ENCODE data around the gene MINDY1.

Gene MINDY1

DNA sequence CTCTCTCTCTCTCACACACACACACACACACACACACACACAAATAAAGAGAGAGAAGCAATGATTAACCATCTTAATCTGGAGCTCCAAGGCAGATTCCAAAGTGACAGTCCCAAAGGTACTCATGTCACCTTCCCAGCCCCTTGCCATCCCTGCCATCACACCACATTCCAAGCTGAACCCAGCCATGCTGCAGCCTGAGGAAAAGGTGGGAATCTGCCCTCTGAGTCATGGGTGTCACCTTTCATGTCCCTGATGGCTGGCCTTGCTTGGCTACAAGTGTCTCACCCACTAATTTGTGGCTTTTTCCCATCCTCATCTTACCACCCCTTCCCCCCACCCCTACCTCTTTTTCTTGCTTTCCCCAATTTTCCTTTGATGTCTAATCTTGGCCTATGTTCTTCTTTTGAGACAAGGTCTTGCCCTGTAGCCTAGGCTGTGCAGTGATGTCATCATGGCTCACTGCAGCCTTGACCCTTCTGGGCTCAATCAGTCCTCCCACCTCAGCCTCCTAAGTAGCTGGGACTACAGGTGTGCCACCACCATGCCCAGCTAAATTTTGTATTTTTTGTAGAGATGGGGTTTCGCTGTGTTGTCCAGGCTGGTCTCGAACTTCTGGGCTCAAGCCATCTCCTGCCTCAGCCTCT lies 21.4 kb downstream of the MINDY1 start:
- DNase-seq (ENCODE audit: insufficient read length, low spot score), result no peak
- no peak for FAIRE-seq
- no peak for TF ChIP-seq POLR2A (IDR thresholded peaks at IDR 0.05; ENCODE audit: low read depth, low read length)

DNA sequence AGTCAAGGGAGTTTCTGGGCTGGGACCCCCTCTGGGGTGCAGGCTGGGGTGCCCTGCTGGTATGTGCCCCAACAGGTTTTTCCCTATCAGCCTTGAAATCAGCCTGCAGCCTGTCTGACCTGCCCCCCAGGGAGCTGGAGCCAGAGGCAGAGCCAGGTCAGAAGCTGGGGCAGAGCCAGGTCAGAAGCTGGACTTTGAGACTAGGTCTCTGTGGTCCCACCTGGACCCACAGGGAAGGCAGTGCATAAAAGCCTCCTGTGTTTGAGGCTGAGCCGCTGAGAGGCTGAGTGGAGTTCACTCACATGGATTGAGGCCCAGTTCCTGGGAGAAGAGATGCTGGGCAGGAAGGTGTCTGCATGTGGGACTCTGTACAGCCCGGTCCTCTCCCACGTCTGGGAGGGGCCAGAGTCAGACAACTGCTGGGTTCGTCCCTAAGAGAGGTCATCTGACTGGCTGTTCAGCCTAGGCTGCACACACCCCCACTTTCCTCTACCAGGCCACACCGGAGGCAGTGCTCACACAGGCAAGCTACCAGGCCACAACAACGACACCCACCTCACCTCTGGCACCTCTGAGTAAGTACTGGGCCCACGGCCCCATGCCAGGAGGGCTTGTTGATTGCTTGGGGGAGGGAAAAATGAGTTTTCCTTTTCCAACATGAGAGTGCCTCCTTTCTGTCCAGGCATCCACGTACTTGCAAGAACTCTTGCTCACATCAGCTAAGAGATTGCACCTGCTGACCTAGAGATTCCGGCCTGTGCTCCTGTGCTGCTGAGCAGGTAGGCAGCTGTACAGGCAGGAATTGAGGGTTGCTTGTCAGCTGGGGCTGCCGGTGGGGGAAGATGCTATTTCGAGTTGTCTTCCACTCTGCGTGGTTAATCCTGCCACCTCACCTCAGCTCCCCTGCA lies 24.6 kb downstream of the MINDY1 start, which contains the start of gene ANXA9:
TSS of gene ANXA9 (plus strand) at position 488 of the 908 bp plus-strand sequence. CDS start 814 bp downstream, outside the sequence.
- TF ChIP-seq POLR2A (IDR thresholded peaks at IDR 0.05; ENCODE audit: low read depth, low read length), result no peak
- FAIRE-seq, result no peak
- DNase-seq (ENCODE audit: insufficient read length, low spot score), result peak; percentile 91

DNA sequence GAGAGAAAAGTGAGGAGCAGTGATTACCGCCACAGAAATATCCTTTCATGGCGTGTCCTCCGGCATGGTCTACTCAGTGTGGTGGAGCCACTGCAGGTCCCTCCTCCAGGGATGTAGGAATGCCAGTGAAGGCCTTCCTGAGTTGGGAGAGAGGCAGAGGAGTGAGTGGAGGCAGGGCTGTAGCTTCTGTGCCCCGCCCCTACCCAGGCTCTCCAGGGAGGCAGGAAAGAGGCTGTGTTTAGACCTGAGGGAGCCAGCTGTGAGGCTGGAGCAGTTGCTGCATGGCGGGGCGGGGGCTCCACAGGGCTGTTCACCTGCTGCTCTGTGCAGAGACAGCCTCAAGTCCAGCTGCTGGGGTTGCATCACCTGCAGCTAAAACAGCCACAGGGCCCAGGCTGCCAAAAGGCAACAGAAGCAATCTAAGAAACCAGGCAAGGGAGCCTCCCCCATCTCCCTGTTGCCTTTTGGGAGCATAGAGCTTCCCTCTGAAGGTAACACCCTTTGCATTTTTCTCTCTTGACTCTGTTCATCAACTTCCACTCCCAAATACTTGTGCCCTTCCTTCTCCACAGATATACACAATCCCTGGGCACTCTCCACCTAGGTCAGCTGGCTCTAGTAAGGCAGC lies 25.4 kb downstream of the MINDY1 start:
- FAIRE-seq (no peak), DNase-seq (ENCODE audit: insufficient read length, low spot score) (peak; percentile 90)
- 0 out of 2 replicates have a peak, but pooled peaks have one; percentile 13 for TF ChIP-seq POLR2A (IDR thresholded peaks at IDR 0.05; ENCODE audit: low read depth, low read length)

DNA sequence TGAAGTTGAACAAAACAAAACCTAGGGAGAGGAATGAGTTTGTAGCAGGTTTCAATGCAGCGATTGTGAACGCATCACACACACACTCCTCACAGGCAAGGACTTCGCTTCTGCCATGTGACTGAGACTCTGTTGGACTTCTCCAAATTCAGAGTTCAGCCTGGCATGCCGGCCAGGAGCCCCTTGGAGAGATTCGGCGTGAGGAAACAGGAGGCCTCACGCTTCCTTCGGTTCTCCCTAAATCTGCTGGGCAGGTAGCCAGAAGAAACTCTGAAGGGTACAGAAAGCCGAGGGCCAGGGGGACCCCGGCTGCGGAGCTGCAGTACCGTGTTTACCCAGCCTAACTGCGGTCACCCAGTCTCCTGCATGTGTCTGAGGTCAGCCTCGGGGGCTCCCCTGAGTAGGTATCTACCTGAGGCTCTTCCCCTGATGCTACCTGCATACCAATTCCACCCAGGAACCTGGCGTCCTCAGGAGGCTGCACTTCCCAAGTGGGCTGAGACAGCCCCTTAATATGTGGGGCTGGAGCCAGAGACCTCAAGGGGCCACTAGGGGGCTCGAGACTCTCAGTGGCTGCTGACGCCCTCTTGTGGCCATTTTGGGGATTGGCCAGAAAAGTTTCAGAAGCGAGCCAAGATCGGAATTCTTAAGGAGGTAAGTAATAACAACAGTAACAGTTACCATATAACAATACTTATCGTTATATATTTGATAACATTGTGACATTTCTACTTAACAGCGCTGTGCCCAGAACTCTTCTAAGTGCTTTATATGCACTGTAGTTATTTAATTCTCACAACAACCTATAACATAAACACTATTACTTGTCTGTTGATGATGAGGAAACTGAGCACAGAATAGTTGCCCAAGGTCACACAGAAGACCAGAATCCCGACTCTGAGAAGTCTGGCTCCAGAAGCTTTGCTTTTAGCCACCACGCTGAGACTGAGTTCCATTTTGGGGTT lies 27.3 kb downstream of the MINDY1 start:
- no peak for TF ChIP-seq POLR2A (IDR thresholded peaks at IDR 0.05; ENCODE audit: low read depth, low read length)
- DNase-seq (ENCODE audit: insufficient read length, low spot score), result peak; percentile 94
- no peak for FAIRE-seq

DNA sequence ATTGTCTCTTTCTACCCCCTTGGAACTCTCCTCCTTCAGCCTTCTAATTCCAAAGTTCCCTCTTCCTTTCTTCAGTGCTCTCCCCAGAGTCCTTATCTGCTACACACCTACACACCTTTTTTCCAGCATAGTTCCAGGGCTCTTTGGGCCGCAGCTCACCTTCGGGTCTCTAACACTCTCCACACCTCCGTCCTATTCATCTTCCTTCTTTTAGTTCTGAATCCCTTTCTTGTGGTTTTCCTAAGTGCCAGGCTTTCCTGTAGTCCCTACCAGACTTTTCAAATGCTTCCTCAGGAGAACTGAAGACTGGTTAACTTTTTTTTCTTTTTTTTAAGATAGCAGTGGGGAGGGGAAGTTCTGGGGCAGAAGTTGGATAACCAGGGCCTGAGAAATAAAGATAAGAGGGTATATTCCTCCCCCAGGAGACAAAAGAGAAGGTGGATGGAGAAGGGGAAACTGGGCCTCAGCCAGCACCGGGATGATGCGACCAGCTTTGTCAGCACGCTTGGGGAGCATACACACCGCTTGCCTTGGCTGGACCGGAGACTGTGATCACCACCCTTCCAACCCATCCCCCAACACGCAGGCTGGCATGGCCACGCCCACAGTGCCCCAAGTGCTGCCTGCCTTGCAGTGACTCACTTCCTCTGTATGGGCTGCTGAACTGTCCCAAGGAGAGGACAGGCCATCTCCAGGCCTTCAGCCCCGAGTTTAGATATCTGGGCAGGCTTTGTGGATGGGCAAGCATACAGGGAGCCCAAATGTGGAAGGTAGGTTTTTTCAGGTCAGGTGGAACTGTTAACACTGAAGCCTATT lies 29.6 kb downstream of the MINDY1 start:
- FAIRE-seq (no peak), DNase-seq (ENCODE audit: insufficient read length, low spot score) (peak; percentile 100)
- peak; percentile 92 for TF ChIP-seq POLR2A (IDR thresholded peaks at IDR 0.05; ENCODE audit: low read depth, low read length)

DNA sequence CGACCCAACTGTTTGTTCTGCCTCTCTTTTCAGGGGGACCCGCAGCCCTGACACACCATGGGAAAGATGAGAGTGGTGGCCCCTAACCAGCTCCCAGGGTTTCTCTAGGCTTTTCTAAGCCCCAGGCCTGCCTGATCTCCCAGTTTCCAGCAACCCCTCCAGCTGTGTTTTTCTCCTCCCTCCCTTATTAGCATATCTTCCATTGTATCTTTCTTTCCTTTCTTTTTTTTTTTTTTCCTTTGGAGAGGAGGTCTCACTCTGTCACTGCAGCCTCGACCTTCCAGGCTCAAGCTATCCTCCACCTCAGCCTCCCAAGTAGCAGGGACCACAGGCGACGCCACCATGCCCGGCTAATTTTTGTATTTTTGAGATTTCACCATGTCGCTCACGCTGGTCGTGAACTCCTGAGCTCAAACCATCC lies 30.3 kb downstream of the MINDY1 start:
- DNase-seq (ENCODE audit: insufficient read length, low spot score) (no peak), FAIRE-seq (no peak)
- no peak for TF ChIP-seq POLR2A (IDR thresholded peaks at IDR 0.05; ENCODE audit: low read depth, low read length)

DNA sequence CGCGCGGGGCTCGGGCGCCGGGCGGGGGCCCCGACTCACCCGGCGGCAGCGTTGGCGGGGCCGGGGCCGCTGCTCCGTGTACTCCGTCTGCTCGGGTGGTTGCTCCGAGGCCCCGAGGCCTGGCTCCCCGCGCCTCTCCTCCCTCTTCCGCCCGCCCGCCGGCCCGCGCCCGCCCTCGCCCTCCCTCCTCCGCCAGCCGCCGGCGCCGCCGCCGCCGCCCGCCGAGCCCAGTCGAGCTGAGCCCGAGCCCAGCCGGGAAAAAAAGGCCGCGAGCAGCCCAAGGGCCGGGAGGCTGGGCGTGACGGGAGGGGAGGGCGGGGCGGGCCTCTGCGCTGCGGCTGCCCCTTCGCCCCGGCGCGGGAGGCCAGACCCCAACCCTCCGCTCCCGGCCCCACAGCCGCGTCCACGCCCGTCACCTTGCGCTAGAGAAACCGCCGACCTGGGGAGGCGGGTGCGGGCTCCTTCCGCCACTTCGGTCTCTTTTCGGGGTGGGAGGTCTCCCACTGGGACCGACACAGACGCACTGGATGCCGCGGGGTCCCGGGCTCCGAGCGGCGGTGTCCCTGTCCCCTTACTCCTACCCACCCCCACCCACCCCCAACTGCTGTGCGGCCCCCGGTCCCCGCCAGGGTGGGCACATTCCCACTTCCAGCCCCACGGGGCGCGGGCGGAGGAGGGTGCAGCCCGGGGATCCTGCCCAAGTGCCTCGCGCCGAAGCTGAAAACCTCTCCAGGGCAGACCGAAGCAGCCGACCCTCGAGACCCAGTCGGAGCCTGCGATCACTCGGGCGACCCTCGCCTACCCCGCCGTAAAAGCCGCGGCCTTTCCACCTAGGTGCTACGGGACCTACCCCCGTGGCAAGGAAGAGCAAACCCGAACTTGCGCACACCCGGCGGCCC lies 31.9 kb downstream of the MINDY1 start, which contains the start of gene CERS2:
TSS of gene CERS2 (minus strand) at position 256 of the 899 bp plus-strand sequence. CDS start 5,745 bp downstream, outside the sequence.
- peak; percentile 90 for DNase-seq (ENCODE audit: insufficient read length, low spot score)
- no peak for FAIRE-seq
- peak; percentile 75 for TF ChIP-seq POLR2A (IDR thresholded peaks at IDR 0.05; ENCODE audit: low read depth, low read length)

DNA sequence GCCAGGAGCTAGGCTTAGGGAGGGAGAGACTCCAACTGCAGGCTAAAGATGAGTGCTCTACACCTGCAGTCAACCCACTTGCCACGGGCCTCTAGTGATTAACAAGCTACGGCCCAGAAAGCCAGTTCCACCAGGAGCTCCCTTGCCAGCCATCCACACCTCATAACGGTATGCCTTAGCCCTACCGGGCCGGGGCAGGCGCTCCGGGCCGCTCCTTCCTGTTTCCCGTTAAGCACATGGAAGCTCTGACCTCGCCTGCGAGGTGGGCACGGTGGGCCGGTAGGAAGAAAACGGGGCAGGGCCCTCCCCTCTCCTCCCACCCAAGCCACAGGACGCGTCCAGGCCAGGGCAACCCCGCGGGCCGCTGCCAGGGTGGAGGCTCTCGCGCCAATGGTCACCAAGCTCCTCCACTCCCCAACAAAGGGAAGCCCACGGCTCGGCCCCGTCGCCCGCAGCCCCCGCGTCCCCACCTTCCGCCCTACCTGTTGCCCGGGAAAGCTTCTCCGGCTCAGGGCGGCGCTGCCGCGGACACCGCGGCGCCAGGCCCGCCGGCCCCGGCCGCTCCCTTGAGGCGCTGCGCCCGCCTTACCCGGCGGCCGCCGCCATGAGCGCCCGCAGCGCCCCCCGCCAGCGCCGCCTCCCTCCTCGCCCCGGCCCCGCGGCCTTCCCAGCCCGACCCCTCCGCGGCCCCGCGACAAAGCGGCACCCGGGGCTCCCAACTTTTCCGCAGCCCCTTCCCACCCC lies 32.7 kb downstream of the MINDY1 start:
- DNase-seq (ENCODE audit: insufficient read length, low spot score), result no peak
- FAIRE-seq, result no peak
- TF ChIP-seq POLR2A (IDR thresholded peaks at IDR 0.05; ENCODE audit: low read depth, low read length), result peak; percentile 43

DNA sequence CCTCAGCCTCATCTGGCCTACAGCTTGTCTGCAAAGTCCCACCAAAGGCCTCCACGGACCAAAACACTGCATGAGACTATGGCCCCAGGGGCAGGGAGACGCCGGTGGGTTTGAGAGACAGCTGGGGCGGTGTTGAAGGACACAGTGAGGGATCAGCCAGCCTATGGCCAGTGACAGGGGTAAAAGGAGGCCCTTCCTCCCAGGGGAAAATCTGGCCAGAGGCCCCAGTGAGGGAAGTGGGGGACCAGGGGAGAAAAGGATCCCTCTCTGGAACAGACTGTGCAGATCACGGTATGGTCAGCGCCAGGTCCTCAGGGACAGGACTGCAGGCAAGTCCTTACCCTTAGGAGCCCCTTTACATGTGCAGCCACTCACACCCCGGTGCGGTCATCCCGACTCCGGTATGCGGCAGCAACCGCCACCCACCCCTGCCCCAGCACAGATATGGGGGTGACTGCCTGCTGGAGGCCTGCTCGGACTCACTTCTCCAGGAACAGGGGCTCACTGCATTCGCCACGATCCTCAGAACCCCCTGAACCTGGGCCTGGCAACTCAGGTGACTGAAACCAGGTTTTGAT lies 33.4 kb downstream of the MINDY1 start:
- FAIRE-seq, result no peak
- no peak for TF ChIP-seq POLR2A (IDR thresholded peaks at IDR 0.05; ENCODE audit: low read depth, low read length)
- no peak for DNase-seq (ENCODE audit: insufficient read length, low spot score)

DNA sequence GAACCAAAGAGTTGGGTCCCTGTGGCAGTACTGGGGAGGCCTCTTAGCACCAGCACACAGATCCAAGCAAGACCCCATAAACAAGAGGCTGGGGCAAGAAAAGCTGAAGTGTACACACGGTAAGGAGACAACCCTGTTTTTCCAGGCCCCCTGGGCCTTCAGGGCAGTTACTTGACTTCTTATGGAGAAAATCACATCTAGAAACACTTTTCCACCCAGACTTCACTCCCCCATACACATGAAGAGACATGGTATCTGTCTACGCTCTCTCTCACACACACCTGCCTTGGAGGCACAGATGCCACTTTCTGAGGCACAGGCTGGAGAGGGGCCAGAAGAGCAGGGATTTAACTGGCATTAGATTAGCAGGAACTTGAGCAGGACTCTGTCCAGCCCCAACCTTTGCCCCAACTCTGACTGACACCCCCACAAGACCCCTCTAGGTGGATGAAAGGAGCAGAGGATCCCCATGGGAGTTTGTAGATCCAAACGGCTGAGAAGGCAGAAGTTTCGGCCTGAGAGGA lies 34.2 kb downstream of the MINDY1 start:
- no peak for FAIRE-seq
- no peak for TF ChIP-seq POLR2A (IDR thresholded peaks at IDR 0.05; ENCODE audit: low read depth, low read length)

More for the DNA sequence above, 34.2 kb downstream of the MINDY1 start:
- no peak for DNase-seq (ENCODE audit: insufficient read length, low spot score)

All from H54 (cell line).